ENCODE measurements around the gene ZMYND11. TPM values are rescaled to one million over a fixed set of nuclear protein-coding genes. Genes with fewer than 3 reads are reported as not detected.

ZMYND11 gene
- polyA plus RNA-seq, 3 donors: 7.0 to 11.8 (median 8.8) TPM

- no peak for DNase-seq
- H3K4me2 ChIP-seq (replicated peaks; ENCODE audit: extremely low read depth, low read length, poor library complexity, severe bottlenecking): no peak overlapping the region
- Mint-ChIP-seq H3K36me3 (peaks cover 5 to 13% of the 10 kb centered on the region in 2 donors), H3K9me3 (peaks cover 0 to 10% (median 5%) of the 10 kb centered on the region in 7 donors), H3K4me3 (no peak overlapping the region), H3K27me3 (ENCODE audit: low read depth in 3 of 3) (peaks cover 0 to 2% (median 2%) of the 10 kb centered on the region in 3 donors), H3K27ac (no peak overlapping the region), H3K4me1 (peaks cover 14% of the 10 kb centered on the region)
- peaks cover 0 to 4% of the 10 kb centered on the region in 2 donors for H3K9me3 ChIP-seq (replicated peaks in 1 of 2; ENCODE audit: control insufficient read depth in 1 of 2, insufficient read depth in 1 of 2, low read length in 2 of 2)
- 84% methylated on average over 3 of the region's 5 CpGs for WGBS (ENCODE audit: insufficient coverage)
- no peaks in the 10 kb centered on the region for H3K27me3 ChIP-seq (ENCODE audit: control insufficient read depth in 2 of 2, insufficient read depth in 2 of 2, low read length in 2 of 2)
- H3K9ac ChIP-seq (ENCODE audit: insufficient read depth, low read length, poor library complexity, severe bottlenecking): no peak overlapping the region
- H3K27ac ChIP-seq (ENCODE audit: low read depth in 1 of 2, low read length in 2 of 2): no peak overlapping the region
- H4K20me1 ChIP-seq (ENCODE audit: insufficient read depth, low read length): no peaks in the 10 kb centered on the region
- no peak overlapping the region for H3K4me3 ChIP-seq (replicated peaks in 1 of 3; ENCODE audit: low read depth in 2 of 3, low read length in 3 of 3)
- H3K79me2 ChIP-seq (ENCODE audit: insufficient read depth, low read length): peaks cover 35% of the 10 kb centered on the region
- H3K4me1 ChIP-seq (ENCODE audit: control insufficient read depth in 1 of 2, insufficient read depth in 2 of 2, low read length in 2 of 2): peaks cover 0 to 2% of the 10 kb centered on the region in 2 donors
- no peaks in the 10 kb centered on the region for H3K36me3 ChIP-seq (replicated peaks in 1 of 2; ENCODE audit: control insufficient read depth in 1 of 2, insufficient read depth in 2 of 2, low read length in 2 of 2)
- TF ChIP-seq CTCF (IDR thresholded peaks at IDR 0.05): no peak
- H2AFZ ChIP-seq (ENCODE audit: insufficient read depth, low read depth, low read length, poor library complexity, severe bottlenecking): no peak overlapping the region
- intact Hi-C loops (cut with micrococcal nuclease): no loop called here
Measured at GRCh38 chr10:154348-154747, 19.1 kb downstream of the ZMYND11 start.

GRCh38 chr10:167383-167782 lies 32.1 kb downstream of the ZMYND11 start:
- no peak for DNase-seq
- no peaks in the 10 kb centered on the region for H4K20me1 ChIP-seq (ENCODE audit: insufficient read depth, low read length)
- Mint-ChIP-seq H3K36me3 (peaks cover 3 to 4% of the 10 kb centered on the region in 2 donors), H3K9me3 (peaks cover 2 to 18% (median 13%) of the 10 kb centered on the region in 7 donors), H3K27me3 (ENCODE audit: low read depth in 3 of 3) (no peaks in the 10 kb centered on the region), H3K4me1 (peaks cover 35% of the 10 kb centered on the region), H3K27ac (no peak overlapping the region), H3K4me3 (no peak overlapping the region)
- no peaks in the 10 kb centered on the region for H3K27me3 ChIP-seq (ENCODE audit: control insufficient read depth in 2 of 2, insufficient read depth in 2 of 2, low read length in 2 of 2)
- TF ChIP-seq CTCF (IDR thresholded peaks at IDR 0.05): no peak
- no peak overlapping the region for H3K9ac ChIP-seq (ENCODE audit: insufficient read depth, low read length, poor library complexity, severe bottlenecking)
- no peak overlapping the region for H3K4me2 ChIP-seq (replicated peaks; ENCODE audit: extremely low read depth, low read length, poor library complexity, severe bottlenecking)
- H3K4me1 ChIP-seq (ENCODE audit: control insufficient read depth in 1 of 2, insufficient read depth in 2 of 2, low read length in 2 of 2): peaks cover 12 to 25% of the 10 kb centered on the region in 2 donors
- H3K4me3 ChIP-seq (replicated peaks in 1 of 3; ENCODE audit: low read depth in 2 of 3, low read length in 3 of 3): no peak overlapping the region
- H2AFZ ChIP-seq (ENCODE audit: insufficient read depth, low read depth, low read length, poor library complexity, severe bottlenecking): no peak overlapping the region
- H3K27ac ChIP-seq (ENCODE audit: low read depth in 1 of 2, low read length in 2 of 2): no peak overlapping the region
- H3K9me3 ChIP-seq (replicated peaks in 1 of 2; ENCODE audit: control insufficient read depth in 1 of 2, insufficient read depth in 1 of 2, low read length in 2 of 2): no peaks in the 10 kb centered on the region
- intact Hi-C loops (cut with micrococcal nuclease): no loop called here
- H3K36me3 ChIP-seq (replicated peaks in 1 of 2; ENCODE audit: control insufficient read depth in 1 of 2, insufficient read depth in 2 of 2, low read length in 2 of 2): no peaks in the 10 kb centered on the region
- peaks cover 29% of the 10 kb centered on the region for H3K79me2 ChIP-seq (ENCODE audit: insufficient read depth, low read length)
